Bone marrow (tissue), 2 donors: Measurements from ENCODE around the gene DEPP1.

Experiments
- DNase-seq, 2 donors: peaks; one replicate each; lab custom pipeline; 2025; lab: John Stamatoyannopoulos, UW

Gene DEPP1

GRCh38 chr10:44966816-44967509 lies 11.6 kb downstream of the DEPP1 start:
- no peak for DNase-seq

- no peak for DNase-seq
Measured at GRCh38 chr10:44966129-44966815, 12.3 kb downstream of the DEPP1 start.

DNA sequence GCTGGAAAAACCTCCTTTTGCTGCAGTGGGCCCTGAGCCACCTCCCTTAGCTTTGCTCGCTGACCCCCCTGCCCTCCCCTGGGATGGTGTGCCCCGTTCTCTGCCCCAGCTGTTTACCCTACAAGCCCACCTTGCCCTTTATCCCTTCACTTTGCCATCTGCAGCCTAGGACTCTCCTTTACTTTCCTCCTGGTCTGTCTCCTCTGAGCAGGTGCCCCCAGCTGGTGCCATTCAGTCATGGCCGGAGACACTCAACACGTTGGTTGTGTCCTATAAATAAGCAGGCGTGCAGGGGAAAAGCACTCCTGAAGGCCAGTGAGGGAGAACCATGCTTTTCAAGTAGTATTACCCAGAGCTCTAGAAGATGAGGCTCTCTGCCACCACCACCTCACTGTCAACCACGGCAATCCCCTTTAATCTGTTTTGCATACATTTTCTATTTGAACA lies 12.9 kb downstream of the DEPP1 start:
- DNase-seq, result no peak

GRCh38 chr10:44965104-44965503 lies 13.5 kb downstream of the DEPP1 start:
- no peak for DNase-seq

DNA sequence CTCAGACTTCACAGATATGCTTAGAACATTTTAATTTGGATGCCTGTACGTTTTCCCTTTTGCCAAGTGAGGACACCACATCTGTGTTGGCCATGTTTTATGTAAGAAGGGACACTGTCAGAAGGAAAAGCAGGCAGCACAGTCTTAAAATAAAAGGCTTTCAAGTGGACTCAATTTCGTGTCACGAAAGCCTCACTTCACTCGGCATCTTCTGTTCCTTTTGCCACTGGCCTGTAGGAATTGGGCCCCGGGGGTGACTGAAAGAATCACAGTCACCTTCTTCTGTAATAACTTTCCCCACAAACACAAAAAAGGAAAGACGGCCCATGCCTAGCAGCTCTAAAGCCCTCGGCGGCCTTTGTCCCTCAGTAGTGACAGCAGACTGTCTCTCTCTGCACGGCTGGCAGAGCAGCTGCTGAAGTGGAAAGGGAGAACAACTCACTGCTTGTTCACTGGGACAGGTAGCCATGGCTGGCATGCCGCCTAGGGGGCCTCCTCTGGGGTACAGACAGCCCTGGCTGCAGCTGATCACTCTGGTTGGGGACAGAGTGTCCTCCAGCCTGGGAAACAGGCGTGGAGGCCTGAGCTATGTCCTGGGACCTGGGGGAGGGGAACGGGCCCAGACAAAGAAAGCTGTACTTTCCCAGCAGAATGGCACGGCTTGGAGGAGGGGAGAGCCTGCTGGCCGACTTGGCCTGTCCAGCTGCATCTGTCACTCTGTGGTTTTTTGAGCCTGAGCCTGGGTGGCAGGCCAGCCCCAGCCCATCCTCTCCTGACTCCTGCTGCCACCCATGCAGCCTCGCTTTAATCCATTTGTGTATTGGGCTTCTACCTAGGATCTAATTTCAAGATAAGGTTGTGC lies 14.6 kb downstream of the DEPP1 start:
- DNase-seq, result no peak

- no peak for DNase-seq
Measured at GRCh38 chr10:44962870-44963738, 15.5 kb downstream of the DEPP1 start.

DNA sequence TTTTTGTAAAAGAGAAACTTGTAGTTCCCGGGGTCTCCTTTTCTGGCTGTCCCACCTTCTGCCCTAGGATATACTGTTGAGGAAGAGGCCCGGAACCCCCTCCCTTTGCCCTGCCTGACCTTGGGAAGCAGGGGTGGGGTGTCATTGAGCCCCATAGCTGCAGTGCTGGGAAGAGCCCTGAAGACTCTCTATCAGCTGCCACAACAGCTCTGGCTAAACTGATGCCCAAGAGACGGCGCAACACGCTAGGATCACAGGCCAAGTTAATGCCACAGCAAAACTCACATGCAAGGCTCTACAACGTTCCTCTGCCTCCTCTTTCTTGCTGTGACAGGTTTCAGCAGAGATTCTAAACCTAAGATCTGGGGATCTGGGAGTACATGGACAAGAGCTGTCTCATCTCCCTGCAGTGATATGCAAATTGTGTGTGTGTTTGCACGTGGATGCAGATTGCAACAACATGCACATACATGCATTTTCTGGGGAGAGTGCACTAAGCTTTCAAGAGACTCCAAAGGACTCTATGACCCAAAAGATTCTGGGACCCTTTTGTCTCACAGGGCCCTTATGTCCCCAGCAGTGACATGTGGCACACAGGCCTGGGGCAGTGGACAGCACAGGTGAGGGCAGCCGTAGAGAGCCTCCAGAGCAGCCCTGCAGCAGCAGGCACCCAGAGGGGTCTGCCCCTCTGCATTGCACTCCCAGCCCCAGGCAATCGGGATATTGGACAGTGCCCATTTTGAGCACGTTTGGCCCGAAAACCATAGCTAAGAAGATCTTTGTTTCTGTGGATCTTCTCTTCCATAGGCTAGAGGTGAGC lies 16.5 kb downstream of the DEPP1 start:
- no peak for DNase-seq

- DNase-seq, result no peak
Measured at GRCh38 chr10:44961230-44961571, 17.4 kb downstream of the DEPP1 start.

DNA sequence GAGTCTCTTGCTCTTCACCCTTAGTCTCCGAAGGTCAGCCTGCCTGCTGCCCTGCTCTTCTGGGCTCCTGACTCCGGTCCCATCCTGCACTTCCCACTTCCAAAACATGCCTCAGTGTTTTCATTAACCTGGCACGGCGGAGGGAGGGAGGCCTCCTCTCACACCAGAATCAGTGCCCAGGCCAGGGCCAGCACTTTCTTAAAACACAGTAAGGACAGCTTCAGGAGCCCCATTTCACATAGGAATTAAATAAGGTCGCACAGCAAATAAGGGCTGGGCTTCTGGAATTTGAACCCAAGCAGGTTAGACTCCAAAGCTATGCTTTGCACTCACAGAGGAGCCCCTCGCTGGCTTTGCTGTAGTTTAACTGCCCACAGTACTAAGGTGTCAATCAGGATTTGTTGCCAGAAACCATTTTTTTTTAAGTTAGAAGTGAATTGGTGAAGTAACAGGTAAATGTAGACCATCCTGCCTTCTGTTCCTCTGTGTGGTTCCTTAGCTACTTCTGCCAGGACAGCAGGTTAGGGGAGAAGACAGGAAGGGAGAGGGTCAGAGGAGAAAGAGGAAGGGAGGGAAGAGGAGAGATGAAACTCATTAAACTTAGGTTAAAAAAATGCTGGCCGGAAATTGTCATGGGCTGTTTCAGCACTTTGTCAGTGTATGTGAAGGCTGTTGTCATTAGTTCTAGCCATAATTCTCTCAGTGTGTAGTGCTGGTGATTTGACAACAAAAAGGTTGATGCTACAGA lies 18.0 kb downstream of the DEPP1 start:
- no peak for DNase-seq

- no peak for DNase-seq
Measured at GRCh38 chr10:44960088-44960460, 18.5 kb downstream of the DEPP1 start.

DNA sequence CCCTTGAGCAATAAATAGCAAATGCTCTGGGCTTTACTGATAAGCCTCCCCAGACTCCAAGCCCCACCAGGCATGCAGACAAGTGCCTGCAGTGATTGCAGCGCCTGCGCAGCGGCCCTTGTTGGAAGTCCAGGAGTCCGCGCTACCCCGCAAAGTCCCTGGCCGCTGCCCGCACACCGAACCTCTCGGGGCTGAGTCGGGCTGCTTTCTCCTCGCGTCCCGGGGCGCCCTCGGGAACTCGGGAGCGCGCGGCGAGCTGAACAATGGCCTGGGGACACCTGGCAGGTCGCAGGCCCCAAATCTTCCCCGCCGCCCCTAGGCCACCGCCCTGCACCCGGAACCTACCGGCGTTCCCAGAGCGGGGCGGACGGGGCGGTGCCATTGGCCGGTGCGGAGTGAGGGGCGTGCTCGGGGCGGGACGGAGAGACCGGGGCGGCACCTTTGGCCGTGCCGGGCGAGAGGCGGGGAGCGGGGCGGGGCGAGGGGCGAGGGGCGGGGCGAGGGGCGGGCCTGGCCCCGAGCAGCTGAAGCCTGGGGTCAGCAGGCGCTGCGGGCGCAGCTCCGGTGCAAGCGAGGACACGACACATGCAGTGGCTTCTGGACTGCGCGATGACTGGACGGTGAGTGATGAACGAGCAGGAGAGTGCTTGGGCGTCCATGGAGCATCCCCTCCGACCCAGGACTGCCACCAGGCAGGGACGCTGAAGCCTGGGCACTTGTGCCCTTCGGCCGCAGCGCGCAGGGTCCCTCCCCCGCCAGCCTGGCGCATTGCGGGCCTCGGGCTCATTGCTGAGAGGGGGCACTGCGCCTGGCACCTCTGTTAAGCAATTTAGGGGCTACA lies 19.1 kb downstream of the DEPP1 start, which contains the start of gene RASSF4:
Gene RASSF4 (plus strand): TSS at position 556 of the 841 bp plus-strand sequence. CDS start 10,401 bp downstream, outside the sequence.
- DNase-seq, result peak; percentile 72 to 80

DNA sequence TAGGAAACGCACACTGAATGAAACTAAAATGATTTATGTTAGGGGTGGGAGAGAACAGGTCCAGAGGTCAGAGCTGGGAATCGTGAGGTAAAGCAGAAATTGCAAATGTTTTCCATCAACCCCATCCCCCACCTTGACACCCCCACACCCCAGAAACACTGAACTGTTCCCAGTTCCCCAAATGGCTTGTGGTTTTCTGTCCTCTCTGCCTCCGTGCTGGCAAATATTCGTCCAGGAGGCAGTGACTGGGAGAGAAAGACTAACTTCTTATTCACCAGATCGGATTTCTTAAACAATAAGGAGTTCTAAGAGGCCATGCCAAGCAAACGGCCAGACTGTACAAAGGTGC lies 19.7 kb downstream of the DEPP1 start:
- DNase-seq, result no peak

DNA sequence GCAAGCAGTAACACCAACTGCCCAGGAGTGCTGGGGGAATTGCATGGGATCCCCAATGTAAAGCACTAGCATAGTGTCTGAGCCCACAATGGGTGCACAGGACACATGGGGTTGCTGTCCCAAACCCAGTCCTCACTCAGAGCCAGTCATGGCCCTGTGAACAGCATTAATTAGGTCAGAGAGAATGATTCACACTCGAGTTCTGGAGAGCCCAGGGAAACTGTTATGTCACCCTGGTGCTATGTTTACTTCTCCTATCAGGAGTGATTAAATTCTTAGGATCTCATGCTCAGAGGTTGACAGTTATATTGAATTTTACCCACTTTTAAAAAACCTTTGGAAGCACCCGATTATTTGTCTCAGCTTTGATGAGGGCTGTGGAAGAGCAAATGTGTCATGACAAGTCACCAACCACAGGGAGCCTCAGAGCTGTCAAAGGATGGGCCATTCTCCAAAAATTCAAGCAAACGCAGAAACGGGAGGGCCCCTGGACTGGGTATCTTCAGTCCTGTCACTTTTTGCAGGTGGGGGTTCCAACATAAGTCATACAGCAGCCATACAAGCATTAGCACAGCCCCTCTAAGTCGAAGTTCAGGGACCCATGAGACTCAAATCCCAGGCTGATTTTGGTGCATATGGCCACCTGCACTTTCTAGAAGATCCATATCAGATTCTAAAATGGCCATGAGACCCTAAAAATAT lies 20.3 kb downstream of the DEPP1 start:
- no peak for DNase-seq

GRCh38 chr10:44956717-44957706 lies 21.6 kb downstream of the DEPP1 start:
- DNase-seq, result no peak

DNA sequence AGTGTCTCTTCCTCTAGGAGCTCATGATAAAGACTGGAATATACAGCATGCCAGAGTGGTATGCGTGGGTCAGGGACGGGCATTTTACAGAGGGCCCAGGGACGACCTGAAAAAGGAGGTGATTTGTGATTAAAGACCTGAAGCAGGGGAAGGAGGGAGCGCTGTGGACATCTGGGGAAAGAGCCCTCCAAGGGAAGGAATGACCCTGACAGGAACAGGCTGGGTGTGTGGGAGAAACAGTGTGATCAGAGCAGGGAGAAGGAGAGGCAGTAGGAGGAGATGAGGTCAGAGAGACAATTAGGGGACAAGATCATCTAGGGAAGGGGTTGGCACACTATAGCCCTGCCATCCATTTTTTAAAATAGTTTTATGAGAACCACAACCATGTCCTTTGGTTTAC lies 22.4 kb downstream of the DEPP1 start:
- DNase-seq, result no peak

DNA sequence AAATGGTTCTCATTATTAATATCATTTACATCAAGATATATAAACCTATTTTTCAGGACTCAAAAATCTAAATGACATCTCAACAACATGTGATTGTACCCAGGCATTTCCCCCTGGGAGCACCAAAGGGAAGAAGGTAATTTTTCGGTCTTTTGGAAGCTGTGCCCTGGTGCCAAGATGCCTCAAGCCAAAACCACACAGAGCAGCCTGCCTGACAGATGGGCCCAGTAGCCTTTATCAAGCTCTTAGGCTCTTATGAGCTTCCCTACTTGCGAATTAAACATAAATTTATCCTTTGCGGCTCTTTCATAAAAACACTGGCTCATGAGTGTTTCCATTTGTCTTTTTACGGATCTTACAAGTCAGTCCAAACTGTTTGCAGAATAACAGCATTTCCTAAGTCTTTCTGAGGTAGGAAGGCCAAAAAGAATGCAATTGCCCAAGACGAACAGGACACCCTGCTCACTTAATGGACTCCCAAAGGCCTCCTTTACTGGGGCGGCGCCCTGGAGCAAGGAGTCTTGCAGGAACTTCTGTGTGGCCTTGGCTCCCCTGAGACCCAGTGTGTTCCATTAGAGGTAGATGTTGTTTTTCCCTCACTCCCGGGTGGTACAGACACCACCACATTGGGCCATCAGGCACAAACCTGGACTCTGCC lies 23.1 kb downstream of the DEPP1 start:
- DNase-seq, result no peak

DNA sequence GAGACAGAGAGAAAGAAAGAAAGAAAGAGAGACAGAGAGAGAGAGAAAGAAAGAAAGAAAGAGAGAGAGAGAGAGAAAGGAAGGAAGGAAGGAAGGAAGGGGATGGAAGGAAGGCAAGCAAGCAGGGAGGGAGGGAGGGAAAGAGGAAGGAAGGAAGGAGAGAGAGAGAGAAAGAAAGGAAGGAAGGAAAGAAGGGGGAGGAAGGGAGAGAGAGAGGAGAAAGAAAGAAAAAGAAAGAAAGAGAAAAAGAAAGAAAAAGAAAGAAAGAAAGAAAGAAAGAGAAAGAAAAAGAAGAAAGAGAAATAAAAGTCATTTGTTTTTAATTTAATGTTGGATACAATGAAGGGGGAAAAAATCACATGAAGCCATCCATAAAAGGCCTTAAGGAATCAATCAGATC lies 23.6 kb downstream of the DEPP1 start:
- no peak for DNase-seq
